NCI-H2227 (cell line): ENCODE data around the gene MYLK3.

Experiments
- DNase-seq: peaks from one replicate; lab custom pipeline; 2025; ENCODE audit not compliant: unreplicated experiment; lab: John Stamatoyannopoulos, UW

Gene MYLK3

DNA sequence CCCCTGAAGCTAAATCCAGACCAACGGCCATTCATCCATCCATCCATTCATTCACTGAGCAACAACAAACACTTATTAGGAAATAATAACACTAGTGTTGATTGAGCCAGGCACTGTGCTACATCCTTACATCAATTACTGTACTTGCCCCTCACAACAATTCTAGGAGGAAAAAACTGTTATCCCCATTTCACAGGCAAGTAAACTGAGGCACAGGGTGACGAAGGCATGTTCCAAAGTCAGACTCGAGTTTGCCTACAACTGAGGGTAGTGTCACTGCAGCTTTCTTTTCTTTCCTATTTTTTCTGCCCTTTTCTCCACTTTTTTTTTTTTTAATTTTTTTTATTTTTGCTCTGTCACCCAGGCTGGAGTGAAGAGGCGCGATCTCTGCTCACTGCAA, 11.2 kb upstream of the MYLK3 start:
- no peak for DNase-seq

GRCh38 chr16:46757339-46758050, 9.4 kb upstream of the MYLK3 start:
- no peak for DNase-seq

- no peak for DNase-seq
Observed at GRCh38 chr16:46756772-46757171, 8.6 kb upstream of the MYLK3 start.

GRCh38 chr16:46753015-46753414, 4.9 kb upstream of the MYLK3 start:
- DNase-seq: no peak

- DNase-seq: no peak
Observed at GRCh38 chr16:46751381-46751780, 3.2 kb upstream of the MYLK3 start.

GRCh38 chr16:46748775-46749705, 896 bp upstream of the MYLK3 start:
- DNase-seq: peak; percentile 28

GRCh38 chr16:46746821-46747776, 1.0 kb downstream of the MYLK3 start:
- no peak for DNase-seq

DNA sequence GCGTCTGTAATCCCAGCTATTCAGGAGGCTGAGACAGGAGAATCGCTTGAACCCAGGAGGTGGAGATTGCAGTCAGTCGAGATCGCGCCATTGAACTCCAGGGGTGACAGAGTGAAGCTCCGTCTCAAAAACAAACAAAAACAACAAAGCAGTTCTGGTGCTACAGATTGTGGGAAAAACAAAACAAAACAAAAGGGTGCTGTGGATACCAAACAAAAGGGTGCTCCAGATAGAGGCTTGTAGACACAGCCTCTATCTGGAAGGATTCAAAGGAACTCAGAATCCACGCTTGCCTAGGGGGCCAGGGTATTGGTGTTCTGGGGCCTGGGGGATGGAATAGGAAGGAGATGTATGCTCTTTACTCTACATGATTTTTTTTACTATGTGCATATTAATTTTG, 2.5 kb downstream of the MYLK3 start:
- no peak for DNase-seq

DNA sequence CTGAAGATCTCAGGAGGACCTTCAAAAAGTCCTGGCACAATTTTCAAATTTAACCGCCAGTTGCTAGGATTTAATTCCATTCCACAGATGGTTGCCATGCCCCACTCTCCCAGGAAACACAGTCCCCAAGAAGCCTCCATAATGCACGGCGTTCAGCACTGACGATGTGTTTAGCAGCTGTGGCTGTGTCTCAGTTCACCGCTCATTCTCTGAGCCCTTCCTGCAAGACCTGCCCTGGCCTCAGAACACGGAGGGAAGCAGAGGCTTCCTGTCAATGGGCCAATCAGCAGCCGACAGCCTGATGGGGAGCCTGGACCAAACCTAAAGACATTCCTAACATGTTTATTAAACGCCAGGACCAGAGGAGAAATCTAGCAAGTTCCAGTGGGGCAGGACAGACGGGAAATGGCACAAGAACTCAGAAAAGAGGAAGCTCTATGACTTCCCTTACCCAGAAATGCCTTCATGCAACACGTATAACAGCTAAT, 4.9 kb downstream of the MYLK3 start:
- DNase-seq: no peak

DNA sequence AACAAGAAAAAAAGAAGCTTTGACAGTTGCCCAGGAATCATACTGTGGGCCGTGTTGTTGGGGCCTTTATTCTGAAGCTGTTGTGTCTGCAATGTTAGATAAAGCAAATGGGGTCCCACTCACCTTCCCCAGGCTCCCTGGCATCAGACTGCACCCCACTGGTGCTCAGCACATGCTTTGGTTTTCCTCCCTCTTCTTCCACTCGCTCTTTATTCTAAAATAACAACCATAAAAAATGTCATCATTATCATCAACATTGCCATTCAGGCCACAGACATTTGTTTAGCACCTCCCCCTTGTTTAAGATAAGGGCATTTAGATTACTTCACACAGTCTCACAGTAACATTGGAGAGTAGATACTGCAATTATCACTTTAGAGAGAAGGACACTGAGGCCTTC, 8.2 kb downstream of the MYLK3 start:
- no peak for DNase-seq

- DNase-seq: no peak
Observed at GRCh38 chr16:46737621-46738214, 10.4 kb downstream of the MYLK3 start.

DNA sequence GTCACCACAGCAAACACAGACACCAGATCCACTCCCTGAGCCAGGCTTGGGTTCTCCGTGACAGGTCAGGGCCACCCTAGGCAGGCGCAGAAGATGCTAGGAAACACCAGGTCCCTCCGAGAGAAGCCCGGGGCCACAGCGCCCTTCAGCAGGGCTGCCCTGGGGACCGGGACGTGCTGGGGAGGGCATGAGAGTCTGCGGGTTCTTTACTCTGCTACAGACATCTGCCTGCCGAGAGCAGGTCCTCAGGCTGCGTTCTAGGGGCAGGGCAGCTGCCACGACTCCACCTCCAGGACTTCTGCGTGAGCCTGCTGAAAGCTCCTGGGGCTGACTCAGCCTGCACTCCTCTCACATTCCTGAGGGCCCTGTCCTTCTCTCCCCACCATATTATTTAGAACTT, 11.4 kb downstream of the MYLK3 start:
- DNase-seq: no peak

DNA sequence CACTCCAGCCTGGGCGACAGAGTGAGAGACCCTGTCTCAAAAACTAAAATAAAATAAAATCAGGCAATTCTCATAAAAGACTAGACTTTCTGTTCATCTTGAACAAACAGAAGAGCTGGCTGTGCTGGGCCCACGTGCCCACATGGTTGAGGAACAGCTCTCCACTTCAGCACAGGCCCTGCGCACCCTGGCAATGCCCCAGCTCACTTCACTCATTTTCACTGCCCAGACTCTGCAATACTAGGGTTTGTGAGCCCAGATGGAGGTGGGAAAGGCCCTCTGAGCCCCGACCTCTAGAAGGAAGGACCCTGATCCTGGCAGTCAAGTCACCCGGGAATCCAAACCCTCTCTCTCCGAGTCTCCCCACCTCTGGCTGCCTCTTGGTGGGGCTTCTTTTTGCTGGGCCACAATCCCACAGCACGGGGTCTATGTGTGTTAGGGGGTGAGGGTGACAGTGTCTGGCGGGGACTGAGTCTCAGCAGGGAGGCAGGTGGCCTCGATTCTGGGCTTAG, 14.8 kb downstream of the MYLK3 start:
- no peak for DNase-seq

GRCh38 chr16:46732561-46732960, 15.6 kb downstream of the MYLK3 start:
- no peak for DNase-seq

DNA sequence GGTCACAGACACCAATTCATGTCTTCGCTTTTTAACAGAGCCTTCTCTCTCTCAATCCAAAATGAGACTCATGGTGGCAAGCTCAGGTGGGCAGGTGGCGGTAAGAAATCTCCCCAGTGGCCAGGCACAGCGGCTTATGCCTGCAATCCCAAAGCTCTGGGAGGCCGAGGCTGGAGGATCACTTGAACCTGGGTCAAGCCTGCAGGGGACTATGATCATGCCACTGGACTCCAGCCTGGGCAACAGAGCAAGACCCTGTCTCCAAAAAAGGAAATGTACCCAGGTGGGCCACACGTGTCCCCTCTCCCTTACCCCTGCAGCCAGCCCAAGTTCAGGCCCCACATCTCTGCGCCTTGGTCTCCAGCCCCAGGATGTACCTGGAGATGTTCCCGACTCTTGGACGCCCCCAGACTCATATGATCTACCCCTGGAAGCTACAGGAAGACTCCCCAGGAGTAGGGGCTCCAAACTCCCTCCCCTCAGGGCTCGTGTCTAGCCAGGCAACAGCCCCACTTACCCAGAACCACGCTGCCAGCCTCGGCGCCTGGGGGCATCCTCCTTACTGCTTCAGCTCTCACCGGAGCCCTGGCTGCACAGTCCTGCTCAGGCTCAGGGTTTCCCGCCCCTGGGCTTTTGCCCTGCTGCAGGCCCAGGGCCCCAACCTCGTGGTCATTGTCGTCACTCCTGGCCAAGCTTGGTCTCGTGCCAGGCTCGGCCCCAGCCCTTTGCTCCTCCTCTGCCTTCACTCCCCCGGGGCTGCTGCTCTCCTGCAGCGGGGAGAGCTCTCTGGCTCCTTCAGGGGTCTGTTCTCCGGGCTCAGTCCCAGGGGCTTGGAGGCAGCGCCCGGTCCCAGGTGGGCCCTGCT, 16.2 kb downstream of the MYLK3 start:
- no peak for DNase-seq

DNA sequence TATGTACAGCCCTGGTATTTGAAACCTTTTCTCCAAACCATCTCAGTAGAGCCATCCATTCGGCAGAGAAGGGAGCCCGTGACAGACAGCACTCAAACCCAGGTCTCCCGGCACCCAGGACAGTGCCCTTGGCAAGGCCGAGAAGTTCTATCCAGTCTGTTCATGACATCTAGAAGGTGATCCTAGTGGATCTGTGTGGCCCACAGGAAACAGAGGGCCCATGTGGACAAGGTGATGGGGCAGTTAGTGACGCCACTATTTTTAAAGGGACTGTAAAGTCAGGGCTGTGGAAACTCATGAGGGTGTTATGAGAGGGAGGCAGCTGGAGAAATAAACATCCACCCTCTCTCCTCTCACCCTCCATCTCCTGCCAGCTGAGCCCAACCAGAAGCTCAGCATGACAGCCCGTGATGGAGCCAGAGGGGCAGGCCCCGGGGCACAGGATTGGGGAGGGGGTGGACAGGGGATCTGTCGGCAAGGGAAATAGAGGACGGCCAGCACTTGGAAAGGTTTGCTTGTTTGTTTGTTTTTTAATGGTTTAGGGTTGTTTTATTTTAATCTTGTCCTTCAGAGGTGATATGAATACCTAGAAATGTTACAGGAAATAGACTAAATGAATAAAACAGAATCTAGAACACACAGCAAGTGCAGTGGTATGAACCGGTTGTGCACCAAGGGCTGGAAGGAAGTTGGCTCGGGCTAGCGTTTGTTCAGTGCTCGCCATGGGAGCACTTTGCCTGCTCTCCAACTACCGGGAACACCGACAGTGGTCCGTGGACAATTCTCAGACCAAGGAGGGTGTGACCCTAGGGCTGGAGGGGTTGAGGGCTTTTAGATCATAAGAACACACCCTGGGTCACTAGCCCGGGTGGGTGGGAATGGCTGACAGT, 17.1 kb downstream of the MYLK3 start:
- DNase-seq: no peak

- no peak for DNase-seq
Observed at GRCh38 chr16:46730126-46730525, 18.0 kb downstream of the MYLK3 start.

DNA sequence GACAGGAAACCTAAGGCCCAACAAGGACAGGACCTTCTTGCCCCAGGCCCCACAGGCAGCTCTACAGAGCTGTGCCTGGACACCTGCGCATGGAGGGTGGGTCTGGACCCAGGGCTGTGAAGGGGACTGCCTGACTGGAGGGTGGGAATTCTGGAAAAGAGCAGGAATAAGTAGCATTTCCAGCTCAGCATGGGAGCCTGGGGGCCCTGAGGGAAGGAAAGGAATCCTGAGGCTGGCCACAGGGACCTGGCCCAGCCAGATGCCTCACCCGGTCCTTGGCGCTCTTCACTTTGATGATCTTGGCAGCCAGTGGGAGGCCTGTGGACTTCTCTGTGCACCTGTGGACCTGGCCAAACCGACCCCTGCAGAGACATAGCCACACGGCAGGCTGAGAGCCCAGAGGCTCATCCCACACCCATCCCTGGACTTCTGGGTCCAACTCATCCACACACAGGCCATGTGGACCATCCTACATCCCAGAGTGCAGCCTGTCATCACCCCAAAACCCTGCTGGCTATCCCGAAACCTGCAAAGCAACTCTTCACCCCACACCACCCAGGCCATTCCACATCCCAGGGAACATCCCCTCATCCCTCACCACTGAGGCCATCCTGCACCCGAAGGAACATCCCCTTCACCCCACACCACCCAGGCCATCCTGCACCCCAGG, 18.7 kb downstream of the MYLK3 start:
- DNase-seq: no peak
